ENCODE data around the gene RBM17.

DNA sequence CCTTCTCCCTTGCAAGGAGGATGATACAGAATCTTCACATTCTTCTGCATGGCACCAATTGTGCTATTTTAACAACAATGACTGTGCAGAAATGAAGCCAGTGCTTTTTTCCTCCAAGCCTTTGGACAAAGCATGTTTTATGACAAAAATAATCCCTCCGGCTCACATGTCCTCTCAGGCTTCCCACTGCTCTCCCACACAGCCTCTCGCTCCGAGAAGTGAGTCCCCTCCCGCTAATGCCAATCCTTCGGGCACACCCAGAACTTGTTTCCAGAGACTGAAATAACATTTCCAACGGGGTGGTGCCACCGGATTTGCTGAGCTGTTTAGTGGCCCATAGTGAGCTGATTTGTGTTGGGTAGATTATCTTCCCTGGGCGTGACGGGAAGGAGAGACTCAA lies 35.8 kb downstream of the RBM17 start:
- TF ChIP-seq, protein P1, sequence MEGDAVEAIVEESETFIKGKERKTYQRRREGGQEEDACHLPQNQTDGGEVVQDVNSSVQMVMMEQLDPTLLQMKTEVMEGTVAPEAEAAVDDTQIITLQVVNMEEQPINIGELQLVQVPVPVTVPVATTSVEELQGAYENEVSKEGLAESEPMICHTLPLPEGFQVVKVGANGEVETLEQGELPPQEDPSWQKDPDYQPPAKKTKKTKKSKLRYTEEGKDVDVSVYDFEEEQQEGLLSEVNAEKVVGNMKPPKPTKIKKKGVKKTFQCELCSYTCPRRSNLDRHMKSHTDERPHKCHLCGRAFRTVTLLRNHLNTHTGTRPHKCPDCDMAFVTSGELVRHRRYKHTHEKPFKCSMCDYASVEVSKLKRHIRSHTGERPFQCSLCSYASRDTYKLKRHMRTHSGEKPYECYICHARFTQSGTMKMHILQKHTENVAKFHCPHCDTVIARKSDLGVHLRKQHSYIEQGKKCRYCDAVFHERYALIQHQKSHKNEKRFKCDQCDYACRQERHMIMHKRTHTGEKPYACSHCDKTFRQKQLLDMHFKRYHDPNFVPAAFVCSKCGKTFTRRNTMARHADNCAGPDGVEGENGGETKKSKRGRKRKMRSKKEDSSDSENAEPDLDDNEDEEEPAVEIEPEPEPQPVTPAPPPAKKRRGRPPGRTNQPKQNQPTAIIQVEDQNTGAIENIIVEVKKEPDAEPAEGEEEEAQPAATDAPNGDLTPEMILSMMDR (IDR thresholded peaks at IDR 0.05) = no peak
- TF ChIP-seq POLR2A (IDR thresholded peaks at IDR 0.05) = no peak
